Bone marrow (tissue), 2 donors: ENCODE measurements around the gene PLXNA1.

Source experiments
- DNase-seq, 2 donors: peaks; one replicate each; lab custom pipeline; 2025; lab: John Stamatoyannopoulos, UW

PLXNA1 gene

DNA sequence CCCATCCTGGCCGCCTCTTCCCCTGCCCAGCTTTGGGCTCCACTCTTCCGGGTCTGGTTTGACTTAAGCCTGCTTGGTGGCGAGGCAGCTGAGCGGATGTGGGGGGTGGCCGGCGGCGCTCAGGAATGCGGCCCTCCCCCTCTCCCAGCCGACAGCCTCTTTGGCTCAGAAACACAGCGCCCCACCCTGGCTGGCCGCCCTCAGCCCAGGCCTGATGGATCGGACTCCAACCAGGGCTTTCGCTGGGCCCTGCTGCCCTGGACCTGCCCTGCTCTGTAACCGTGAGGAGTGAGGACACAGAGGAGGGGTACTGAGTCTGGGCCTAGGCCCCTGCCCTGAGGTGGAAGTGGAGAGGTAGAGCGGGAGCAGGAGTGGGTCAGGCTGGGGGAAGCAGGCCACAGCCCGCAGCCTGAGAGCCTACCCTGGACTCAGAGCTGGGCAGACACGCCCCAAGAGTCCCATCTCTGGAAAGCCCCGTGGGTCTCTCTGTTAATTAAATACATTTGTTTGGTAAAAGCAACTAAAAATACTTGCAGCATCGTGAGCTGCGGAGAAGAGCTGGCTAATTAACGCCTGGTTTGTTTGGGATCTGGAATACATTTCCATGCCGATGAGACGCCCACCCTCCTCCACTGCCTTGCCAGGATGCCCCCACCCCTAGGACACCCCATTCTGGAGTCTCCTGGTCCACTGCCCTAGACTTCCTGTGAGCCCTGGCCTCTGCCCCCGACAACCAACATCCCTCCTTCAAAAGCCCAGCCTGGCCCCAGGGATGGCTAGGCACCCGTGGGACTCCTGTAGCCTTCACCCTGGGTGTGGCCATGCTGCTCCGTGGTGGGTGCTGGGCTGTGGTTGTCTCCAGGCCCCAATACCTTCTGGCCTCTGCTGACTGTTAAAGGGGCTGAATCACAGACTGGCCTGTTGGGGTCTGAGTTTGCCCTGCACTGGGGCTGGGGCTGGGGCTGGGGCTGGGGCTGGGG, 19.6 kb downstream of the PLXNA1 start:
- DNase-seq, result peak in 1 of 2 donors; percentile 25

DNA sequence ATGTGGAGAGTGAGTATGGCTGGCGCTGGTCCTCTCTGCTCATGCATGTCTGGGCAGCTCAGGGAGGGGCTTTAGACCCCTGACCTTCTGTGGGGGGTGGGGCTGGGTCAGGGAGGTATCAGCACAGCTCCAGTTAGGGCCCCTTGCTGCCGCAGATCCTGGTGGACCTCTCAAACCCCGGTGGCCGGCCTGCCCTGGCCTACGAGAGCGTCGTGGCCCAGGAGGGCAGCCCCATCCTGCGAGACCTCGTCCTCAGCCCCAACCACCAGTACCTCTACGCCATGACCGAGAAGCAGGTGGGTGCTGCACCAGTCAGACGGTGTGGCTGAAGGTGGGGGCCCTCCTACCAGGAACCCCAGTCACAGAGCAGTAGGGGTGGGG, 20.2 kb downstream of the PLXNA1 start:
- DNase-seq, result no peak

DNA sequence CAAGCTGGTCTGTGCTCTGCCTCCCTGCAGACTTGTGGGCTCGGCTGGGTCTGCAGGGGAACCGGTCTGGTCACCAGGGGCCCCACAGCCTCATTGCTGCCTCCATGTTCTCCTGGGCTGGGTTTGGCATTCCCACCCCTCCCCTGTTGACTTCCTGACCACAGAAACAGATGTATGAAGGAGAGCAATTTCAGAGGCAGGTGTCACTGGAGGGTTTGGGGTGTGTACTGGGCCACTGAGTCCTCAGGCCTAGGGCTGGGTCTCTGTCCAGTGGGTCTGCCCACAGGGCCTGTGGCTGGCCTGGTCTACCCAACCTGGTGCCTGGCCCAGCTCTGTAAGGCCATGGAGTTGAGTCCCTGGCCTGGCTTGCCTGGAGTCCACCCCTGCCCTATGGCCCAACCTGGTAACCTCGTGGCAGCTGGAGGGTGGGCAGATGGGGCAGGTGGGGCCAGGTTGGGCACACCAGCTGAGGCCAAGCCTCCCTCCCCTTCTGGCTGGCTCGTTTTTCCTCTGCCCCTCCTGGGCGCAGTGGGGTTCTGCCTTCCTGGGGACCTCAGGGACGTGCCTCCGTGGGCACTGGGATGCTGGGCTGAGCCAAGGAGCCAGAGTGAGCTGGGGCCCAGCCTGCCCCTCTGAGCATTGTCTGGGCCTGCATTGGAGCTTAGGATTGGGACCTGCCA, 20.8 kb downstream of the PLXNA1 start:
- no peak for DNase-seq

DNA sequence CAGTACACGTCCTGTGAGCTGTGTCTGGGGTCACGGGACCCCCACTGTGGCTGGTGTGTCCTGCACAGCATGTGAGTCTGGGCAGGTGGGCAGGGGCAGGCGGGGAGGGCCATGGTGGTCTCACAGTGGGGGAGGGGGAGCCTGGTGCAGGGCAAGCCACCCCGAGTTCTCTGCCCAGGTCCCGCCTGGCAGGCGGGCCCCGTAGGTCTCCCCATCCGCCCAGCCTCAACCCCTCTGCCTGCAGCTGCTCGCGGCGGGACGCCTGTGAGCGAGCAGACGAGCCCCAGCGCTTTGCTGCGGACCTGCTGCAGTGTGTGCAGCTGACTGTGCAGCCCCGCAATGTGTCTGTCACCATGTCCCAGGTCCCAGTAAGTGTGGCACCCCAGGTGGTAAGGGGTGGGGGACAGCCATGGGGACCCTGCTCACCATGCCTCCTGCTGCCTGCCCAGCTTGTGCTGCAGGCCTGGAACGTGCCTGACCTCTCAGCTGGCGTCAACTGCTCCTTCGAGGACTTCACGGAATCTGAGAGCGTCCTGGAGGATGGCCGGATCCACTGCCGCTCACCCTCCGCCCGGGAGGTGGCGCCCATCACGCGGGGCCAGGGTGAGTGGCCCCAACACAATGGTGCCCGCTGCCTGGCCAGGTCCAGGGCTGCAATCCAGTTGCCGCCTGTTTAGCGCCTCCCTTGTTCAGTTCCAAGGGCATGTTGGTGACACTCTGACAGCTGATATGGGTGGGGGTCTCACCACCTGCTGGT, 21.9 kb downstream of the PLXNA1 start:
- no peak for DNase-seq

DNA sequence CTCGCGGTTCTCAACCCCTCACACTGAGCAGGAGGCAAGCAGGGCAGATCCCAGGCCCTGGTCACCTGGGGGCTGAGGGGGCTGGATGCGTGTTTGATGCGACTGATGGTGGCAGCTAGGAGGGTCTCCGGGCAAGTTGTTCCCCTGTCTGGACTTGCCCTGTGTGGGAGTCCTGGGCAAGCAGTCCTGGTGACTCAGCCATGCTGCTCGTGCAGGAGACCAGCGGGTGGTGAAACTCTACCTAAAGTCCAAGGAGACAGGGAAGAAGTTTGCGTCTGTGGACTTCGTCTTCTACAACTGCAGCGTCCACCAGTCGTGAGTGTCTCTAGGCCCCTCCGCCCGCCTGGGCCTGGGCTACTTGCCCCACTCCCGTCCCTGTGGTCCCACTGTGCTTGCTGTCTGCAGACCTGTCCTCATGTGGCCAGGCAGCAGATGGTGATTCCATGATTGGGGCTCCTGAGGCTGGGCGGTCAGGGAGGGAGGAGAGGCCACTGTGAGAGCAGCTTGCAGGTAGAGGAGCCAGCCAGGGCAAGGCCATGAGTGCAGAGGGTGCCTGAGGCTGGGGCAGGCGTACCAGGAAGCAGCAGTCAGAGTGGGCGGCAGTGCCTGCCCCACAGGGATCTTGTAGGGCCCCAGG, 23.1 kb downstream of the PLXNA1 start:
- no peak for DNase-seq

DNA sequence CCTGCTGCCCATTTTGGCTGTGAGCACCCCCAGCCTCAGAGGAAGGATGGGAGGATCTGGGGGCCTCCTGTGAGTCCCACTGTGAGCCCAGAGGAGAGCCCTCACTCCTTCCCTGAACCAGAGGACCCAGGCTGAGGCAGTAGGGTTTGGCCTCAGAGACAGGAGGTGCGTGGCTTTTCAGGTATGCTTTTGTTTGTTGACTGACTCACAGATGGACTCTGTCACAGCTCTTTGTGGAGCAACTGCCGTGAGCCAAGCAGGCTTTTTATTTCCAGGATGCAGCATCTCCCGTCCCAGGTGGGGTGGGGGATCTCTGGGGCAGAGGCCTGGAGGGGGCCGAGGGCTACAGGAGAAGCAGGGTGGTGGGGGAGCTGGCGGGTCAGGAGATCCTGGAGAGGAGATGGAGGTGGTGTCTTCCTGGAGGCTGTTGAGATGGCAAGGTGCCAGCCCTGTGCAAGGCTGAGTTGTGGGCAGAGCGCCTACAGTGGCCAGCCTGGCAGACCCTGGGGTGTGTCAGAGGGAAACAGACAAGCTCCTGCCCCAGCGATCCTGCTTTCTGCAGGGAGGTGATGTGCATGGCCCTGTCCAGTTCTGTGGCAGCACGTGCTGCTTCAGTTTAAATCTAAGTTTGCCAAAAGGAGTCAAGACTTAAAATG, 24.0 kb downstream of the PLXNA1 start:
- DNase-seq, result no peak

DNA sequence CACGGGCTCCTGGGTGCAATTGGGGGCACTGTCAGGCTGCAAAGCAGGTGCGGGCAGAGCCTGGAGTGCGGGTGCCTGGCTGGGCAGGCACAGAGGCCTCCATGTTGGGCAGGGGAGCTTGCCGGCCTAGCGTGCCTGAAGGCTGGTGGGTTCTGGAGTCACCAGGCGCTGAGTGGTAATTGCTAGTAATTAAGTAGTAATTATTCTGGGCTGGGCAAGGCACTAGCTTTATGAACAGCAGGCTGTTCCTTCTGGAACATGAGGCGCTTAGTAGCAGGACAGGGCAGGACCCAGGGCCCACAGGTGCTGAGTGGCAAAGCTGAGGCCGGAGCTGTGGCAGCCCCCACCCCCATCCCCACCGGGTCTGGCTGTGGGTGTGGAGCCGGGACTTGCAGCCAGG, 25.3 kb downstream of the PLXNA1 start:
- no peak for DNase-seq

DNA sequence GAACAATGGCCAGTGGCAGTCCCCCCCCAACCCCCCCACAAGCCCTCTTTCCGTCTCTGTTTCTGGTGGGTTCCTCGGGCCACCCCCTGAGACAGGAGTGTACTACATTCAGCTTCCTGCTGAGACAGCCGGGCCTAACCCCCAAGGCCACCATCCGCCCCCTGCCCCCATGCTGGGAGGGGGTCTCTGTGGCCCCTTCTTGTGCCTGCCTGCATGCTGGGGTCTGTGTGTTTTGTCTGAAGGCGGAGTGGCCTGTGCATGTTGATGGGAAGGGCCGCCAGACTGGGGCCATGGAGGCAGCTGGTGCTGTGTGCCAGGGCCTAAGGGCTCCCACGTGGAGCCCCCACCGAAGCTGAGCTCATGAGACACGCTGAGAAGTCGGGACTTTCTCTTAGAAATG, 26.6 kb downstream of the PLXNA1 start:
- DNase-seq, result no peak

DNA sequence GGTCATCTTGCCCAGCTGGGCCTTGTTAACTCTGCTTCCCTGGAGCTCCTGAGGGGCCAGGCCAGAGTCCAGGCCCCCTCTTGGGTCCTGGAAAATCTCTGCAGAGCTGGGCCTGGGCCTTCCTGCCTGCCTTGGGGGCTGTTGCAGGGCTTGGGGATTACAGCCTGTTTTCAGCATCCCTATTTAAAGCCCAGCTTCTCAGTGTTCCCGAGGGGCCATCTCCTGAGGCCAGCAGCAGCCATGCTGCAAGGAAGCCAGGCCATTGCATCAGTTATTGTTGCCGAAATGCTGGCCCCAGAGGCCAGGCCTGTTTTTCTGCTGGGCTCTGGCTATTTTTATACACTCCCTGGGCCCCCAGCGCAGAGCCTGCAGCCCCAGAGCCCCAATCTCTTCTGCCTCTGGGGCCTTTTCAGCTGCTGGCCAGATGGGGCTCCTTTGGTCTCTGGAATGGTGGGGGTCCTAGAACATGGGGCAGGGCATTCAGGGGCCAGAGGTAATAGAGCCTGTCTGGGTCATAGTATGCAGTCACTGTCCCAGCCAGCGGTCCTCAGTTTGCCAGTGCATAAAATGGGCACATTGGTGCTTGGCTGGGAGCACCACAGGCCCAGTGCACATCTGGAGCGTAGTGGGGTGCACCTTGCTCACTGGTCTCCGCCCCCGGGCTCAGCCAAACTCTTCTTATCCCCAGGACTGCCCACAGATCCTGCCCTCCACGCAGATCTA, 28.5 kb downstream of the PLXNA1 start:
- DNase-seq, result no peak

DNA sequence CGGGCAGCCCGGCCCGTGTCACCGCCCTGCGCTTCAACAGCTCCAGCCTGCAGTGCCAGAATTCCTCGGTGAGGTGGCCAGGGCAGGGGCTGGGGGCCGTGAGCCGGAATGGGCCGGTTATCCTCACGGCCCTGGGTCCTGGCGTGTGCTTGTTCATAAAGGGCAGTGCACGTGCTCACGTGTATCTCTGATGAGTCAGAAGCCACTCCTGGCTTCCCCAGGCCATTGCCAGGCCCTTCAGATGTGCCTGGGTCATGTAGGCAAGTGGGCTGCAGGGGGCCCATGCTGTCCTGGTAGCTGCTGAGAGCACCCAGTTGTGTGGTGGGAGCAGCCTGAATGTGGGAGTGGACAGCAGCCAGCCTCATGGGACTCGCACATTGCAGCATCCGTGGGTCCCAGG, 29.2 kb downstream of the PLXNA1 start:
- DNase-seq, result no peak

DNA sequence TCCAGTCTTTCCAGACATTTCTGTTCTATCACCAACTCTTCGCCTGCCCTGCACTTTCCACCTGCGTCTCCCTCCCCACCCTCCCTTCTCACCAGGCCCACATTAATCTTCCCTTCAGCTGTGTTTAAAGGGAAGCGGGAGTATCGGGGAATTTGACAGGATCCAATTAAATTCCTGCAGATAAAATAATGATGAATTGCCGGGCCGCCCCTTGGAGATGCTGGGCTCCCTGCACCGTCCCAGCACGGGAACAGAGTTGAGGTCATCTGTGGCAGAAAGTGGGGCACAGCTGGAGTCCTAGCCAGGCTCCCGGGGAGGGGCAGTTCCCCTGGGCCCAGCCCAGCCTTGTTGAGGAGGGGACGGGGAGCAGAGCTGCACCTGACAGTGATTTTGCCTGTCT, 30.3 kb downstream of the PLXNA1 start:
- no peak for DNase-seq

DNA sequence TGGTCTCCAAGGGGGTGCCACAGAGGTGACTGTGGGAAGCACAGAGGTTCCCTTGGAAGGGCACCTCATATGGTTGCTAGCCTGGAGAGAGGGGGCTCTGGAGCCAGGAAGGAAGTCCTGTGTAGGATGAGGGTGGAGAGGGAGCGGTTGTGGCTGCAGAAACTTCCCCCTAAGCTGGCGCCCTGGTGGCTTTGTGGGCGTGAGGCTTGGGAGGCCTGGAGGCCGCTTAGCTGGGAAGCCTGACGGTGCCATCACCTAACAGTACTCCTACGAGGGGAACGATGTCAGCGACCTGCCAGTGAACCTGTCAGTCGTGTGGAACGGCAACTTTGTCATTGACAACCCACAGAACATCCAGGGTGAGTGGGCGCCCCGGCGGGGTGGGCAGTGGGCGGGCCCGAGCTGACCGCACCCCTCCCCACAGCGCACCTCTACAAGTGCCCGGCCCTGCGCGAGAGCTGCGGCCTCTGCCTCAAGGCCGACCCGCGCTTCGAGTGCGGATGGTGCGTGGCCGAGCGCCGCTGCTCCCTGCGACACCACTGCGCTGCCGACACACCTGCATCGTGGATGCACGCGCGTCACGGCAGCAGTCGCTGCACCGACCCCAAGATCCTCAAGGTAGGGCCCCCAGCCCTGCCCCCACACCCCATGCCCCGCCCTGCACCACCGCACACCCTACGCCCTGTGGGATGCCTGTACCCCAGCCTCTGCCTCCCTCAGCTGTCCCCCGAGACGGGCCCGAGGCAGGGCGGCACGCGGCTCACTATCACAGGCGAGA, 31.0 kb downstream of the PLXNA1 start:
- DNase-seq, result no peak

DNA sequence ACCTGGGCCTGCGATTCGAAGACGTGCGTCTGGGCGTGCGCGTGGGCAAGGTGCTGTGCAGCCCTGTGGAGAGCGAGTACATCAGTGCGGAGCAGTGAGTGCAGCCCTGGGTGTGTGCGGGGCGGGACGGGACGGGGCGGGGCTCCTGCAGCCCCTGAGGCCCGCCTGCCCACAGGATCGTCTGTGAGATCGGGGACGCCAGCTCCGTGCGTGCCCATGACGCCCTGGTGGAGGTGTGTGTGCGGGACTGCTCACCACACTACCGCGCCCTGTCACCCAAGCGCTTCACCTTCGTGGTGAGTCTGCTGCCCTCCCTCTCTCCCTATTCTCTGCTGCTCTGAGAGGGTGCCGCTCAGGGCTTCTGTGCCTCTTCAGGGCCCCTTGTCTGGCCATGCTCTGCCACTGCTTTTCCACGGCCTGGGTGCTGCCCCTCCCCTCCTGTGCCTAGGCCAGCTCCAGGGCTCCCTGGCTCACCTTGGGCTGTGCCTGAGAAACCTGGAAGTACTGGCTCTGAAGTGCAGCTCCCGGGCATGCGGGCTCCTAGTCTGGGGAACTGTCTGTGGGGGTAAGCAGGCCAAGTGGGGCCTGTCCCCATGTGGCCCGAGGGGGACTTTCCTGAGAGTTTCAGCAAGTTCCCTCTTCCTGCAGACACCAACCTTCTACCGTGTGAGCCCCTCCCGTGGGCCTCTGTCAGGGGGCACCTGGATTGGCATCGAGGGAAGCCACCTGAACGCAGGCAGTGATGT, 31.8 kb downstream of the PLXNA1 start:
- DNase-seq, result no peak

DNA sequence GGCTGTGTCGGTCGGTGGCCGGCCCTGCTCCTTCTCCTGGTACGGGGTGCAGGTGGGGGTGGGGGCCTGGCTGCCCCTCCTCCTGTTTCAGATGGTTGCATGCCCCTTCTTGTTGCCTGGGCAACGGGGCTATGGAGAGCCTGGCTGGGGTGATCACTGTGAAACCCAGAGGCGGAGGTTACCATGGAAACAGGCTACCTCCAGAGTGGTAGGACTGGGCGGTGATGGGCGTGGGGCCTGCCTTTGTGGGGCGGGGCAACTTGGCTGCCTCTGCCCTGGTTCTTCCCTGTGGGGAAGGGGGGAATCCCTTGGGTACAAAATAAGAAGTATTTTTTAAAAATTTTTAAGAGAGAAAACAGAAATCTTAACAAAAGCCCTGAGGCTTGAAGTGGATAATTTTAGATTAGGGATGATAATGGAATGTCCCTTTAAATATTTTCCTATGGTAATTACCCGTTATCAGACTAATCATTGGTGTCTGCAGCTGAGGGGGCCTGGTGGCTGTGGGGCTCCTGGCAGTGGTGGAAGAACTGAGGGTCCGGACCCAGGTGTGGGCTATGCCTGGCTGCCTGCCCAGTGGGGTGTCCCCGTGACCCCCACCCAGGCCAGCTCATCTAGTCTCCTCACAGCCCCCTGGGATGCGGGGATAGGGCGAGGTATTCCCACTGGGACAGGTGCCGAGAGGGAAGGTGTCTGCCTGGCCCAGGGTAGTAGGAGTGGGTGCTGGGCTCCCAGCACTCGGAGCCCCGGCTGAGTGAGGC, 32.5 kb downstream of the PLXNA1 start:
- no peak for DNase-seq

DNA sequence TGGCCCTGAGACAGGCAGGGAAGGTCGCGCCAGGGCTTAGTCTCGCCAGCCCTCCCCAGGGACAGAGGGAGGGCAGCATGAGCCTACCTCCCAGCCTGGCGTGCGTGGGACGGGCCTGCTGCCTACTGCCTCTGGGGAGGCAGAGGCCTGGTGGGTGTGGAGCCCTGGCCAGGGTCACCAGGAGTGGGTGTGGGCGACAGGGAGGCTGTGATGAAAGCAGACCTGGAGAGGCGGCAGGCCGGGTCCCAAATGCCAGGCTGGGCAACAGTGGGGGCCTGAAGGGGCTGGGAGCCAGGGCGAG, 33.1 kb downstream of the PLXNA1 start:
- no peak for DNase-seq

DNA sequence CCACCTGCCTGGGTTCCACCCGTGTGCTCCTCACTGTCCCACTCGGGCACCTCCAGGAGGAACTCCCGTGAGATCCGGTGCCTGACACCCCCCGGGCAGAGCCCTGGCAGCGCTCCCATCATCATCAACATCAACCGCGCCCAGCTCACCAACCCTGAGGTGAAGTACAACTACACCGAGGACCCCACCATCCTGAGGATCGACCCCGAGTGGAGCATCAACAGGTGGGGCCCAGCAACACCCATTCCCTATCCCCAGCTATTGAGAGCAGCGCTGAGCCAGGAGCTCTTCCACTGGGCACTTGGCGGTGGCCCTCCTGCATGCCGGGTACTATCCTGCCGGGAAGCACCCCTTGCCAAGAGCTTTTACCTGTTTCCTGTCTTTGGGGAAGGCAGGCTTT, 33.5 kb downstream of the PLXNA1 start:
- no peak for DNase-seq

DNA sequence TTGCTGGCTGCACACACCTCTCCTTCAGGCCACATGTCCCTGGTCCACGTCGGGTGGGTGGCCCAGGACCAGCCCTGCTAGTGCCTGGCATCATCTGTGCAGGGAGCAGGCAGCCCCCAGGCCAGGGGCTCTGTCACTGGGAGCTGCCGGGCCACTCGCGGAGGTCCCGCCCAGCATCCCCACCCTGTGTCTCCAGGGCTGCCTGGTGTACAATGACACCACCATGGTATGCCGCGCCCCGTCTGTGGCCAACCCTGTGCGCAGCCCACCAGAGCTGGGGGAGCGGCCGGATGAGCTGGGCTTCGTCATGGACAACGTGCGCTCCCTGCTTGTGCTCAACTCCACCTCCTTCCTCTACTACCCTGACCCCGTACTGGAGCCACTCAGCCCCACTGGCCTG, 34.3 kb downstream of the PLXNA1 start:
- no peak for DNase-seq

DNA sequence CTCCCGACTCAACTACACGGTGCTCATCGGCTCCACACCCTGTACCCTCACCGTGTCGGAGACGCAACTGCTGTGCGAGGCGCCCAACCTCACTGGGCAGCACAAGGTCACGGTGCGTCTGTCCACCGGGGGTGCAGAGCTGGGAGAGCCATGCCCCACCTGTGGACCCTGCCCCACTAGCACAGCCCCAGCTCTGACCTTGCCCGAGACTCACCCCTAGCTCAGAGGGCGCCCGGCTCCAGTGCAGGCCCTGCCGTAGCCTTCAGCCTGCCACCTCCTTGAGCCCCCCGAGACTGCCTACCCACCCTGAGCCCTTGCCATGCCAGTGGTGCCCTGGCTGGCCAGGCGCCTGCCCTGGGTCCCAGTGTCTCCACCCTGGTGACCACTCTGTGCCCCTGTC, 34.9 kb downstream of the PLXNA1 start:
- no peak for DNase-seq

DNA sequence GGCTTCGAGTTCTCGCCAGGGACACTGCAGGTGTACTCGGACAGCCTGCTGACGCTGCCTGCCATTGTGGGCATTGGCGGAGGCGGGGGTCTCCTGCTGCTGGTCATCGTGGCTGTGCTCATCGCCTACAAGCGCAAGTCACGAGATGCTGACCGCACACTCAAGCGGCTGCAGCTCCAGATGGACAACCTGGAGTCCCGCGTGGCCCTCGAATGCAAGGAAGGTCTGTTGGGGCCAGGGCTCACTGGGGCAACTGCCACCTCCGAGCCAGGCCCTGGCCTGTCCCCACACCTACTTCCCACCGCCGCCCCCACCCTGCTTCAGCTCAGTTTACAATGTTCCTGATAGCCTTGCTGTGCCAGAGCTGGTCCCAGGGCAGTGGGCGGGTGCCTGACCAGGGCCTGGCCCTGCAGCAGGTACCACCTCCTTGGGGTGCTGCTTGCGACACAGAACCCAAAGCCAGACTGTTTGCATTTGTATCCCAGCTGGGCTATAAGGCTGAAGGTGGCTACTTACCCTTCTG, 35.5 kb downstream of the PLXNA1 start:
- DNase-seq, result no peak
